ENCODE results near the gene COX6A1. TPM values are rescaled to one million over a fixed set of nuclear protein-coding genes. Genes with fewer than 3 reads are reported as not detected.

The COX6A1 gene
- total and polyA plus RNA-seq, 2 of the 13 experiments (the other 11 are each of a cell fraction or from before 2014, with no cell fraction given), result 542 to 673 TPM

- Histone ChIP-seq H3K27ac (ENCODE audit: extremely low read length, insufficient read depth, low read length) (no peak overlapping the region), H3K9me3 (ENCODE audit: low read length) (no peaks in the 10 kb centered on the region), H3K36me3 (replicated peaks in 1 of 2; ENCODE audit: control insufficient read depth in 1 of 2, insufficient read depth in 2 of 2, low read length in 2 of 2) (no peaks in the 10 kb centered on the region), H3K4me3 (replicated peaks in 1 of 3; ENCODE audit: insufficient read depth in 1 of 3, low read depth in 2 of 3, low read length in 3 of 3) (no peak overlapping the region), H3K9ac (ENCODE audit: insufficient read depth, low read depth, low read length) (no peak overlapping the region), H3K4me2 (ENCODE audit: low read depth, low read length) (no peak overlapping the region), H2AFZ (ENCODE audit: low read length) (no peak overlapping the region), H3K27me3 (ENCODE audit: control insufficient read depth in 1 of 2, insufficient read depth in 2 of 2, low read length in 2 of 2) (no peaks in the 10 kb centered on the region; a peak in 1 of 5 replicates), H4K20me1 (ENCODE audit: insufficient read depth, low read length) (no peaks in the 10 kb centered on the region), H3K4me1 (ENCODE audit: insufficient read depth, low read length) (peaks cover 8% of the 10 kb centered on the region), H3K79me2 (ENCODE audit: insufficient read depth, low read length) (no peaks in the 10 kb centered on the region)
- no peak for FAIRE-seq
- no peak for DNase-seq (ENCODE audit: low spot score)
- intact Hi-C loops (cut with micrococcal nuclease; ENCODE audit: unreplicated experiment) (no loop called here), in situ Hi-C loops (cut with HindIII; ENCODE audit: extremely low pct_ligation_motif_present, low pct_unique_long_range_greater_than_20kb) (no loop called here)
- no peak for ATAC-seq
- POLR2A ChIA-PET, result no interaction called here
- no TSS peak for BruUV-seq (replicated peaks)
- CTCF ChIA-PET (ENCODE audit: low intra/inter-chr PET ratio, low total read pairs), result no interaction called here
- 48% methylated on average over 7 of the region's 7 CpGs for WGBS (ENCODE audit: low lambda C conversion rate)
- TF ChIP-seq ZNF629 (CRISPR knock-in tag; conservative IDR thresholded peaks at IDR 0.05), result peak; percentile 53
- no peak for TF ChIP-seq MBNL3 (CRISPR knock-in tag; conservative IDR thresholded peaks at IDR 0.05)
These were observed 14.9 kb upstream of the COX6A1 start for GRCh38 chr12:120422892-120423456.

GRCh38 chr12:120425797-120426196 lies 12.1 kb upstream of the COX6A1 start:
- ATAC-seq, result no peak
- no peak for TF ChIP-seq ARHGAP35 (CRISPR knock-in tag; IDR thresholded peaks at IDR 0.05; ENCODE audit: borderline replicate concordance)
- TF ChIP-seq ZNF205 (CRISPR knock-in tag; IDR thresholded peaks at IDR 0.05), result no peak
- TF ChIP-seq FLYWCH1 (CRISPR knock-in tag; IDR thresholded peaks at IDR 0.05), result no peak
- TF ChIP-seq CENPT (CRISPR knock-in tag; IDR thresholded peaks at IDR 0.05; ENCODE audit: low read depth), result no peak
- no peak for TF ChIP-seq SETDB1 (CRISPR knock-in tag; IDR thresholded peaks at IDR 0.05; ENCODE audit: borderline replicate concordance)
- no peak for TF ChIP-seq ZNF432 (CRISPR knock-in tag; IDR thresholded peaks at IDR 0.05; ENCODE audit: borderline replicate concordance)
- no peak for TF ChIP-seq ZNF83 (CRISPR knock-in tag; IDR thresholded peaks at IDR 0.05; ENCODE audit: borderline replicate concordance)
- TF ChIP-seq ZNF362 (CRISPR knock-in tag; IDR thresholded peaks at IDR 0.05; ENCODE audit: borderline replicate concordance), result no peak
- TF ChIP-seq ISL2 (CRISPR knock-in tag; IDR thresholded peaks at IDR 0.05), result no peak
- no peak for TF ChIP-seq ARNTL (CRISPR knock-in tag; IDR thresholded peaks at IDR 0.05)
- TF ChIP-seq PRMT3 (CRISPR knock-in tag; IDR thresholded peaks at IDR 0.05; ENCODE audit: borderline replicate concordance, low read depth), result no peak
- TF ChIP-seq NR2F6 (IDR thresholded peaks at IDR 0.05), result no peak
- TF ChIP-seq NR2F6 (CRISPR knock-in tag; IDR thresholded peaks at IDR 0.05), result no peak
- TF ChIP-seq ZNF652 (CRISPR knock-in tag; IDR thresholded peaks at IDR 0.05; ENCODE audit: borderline replicate concordance, low read depth), result no peak
- no peak for TF ChIP-seq U2AF1 (optimal IDR thresholded peaks at IDR 0.05; ENCODE audit: low read depth, low read length)

More at GRCh38 chr12:120425797-120426196, 12.1 kb upstream of the COX6A1 start:
- Histone ChIP-seq H3K27ac (ENCODE audit: extremely low read length, insufficient read depth, low read length) (no peak overlapping the region), H3K9me3 (ENCODE audit: low read length) (no peaks in the 10 kb centered on the region), H3K4me1 (ENCODE audit: insufficient read depth, low read length) (peaks cover 8% of the 10 kb centered on the region), H3K36me3 (replicated peaks in 1 of 2; ENCODE audit: control insufficient read depth in 1 of 2, insufficient read depth in 2 of 2, low read length in 2 of 2) (no peaks in the 10 kb centered on the region), H3K9ac (ENCODE audit: insufficient read depth, low read depth, low read length) (no peak overlapping the region), H3K79me2 (ENCODE audit: insufficient read depth, low read length) (no peaks in the 10 kb centered on the region), H2AFZ (ENCODE audit: low read length) (no peak overlapping the region), H3K27me3 (ENCODE audit: control insufficient read depth in 1 of 2, insufficient read depth in 2 of 2, low read length in 2 of 2) (no peaks in the 10 kb centered on the region), H4K20me1 (ENCODE audit: insufficient read depth, low read length) (no peaks in the 10 kb centered on the region), H3K4me3 (replicated peaks in 1 of 3; ENCODE audit: insufficient read depth in 1 of 3, low read depth in 2 of 3, low read length in 3 of 3) (no peak overlapping the region), H3K4me2 (ENCODE audit: low read depth, low read length) (no peak overlapping the region)
- intact Hi-C loops (cut with micrococcal nuclease; ENCODE audit: unreplicated experiment) (no loop called here), in situ Hi-C loops (cut with HindIII; ENCODE audit: extremely low pct_ligation_motif_present, low pct_unique_long_range_greater_than_20kb) (no loop called here)
- POLR2A ChIA-PET, result no interaction called here
- 30% methylated on average over 3 of the region's 3 CpGs for whole genome bisulfite sequencing (ENCODE audit: low lambda C conversion rate)
- no peak for DNase-seq (ENCODE audit: low spot score)
- CTCF ChIA-PET (ENCODE audit: low intra/inter-chr PET ratio, low total read pairs), result no interaction called here
- BruUV-seq (replicated peaks), result no TSS peak
- no peak for FAIRE-seq

All from HepG2 (cell line).